ENCODE data around the gene WDR73. TPM values are rescaled to one million over a fixed set of nuclear protein-coding genes. Genes with fewer than 3 reads are reported as not detected.

WDR73 gene
- polyA plus RNA-seq, 1 of the 3 experiments (the other 2 are of a cell fraction) = 32.9 TPM

GRCh38 chr15:84703808-84704207, 49.7 kb upstream of the WDR73 start:
- H3K4me1 ChIP-seq (ENCODE audit: control insufficient read depth in 1 of 2, insufficient read depth in 2 of 2, low read depth in 1 of 2, low read length in 1 of 2) = no peaks in the 10 kb centered on the region; a peak in 1 of 4 replicates
- peaks cover 99% of the 10 kb centered on the region for H4K20me1 ChIP-seq (ENCODE audit: insufficient read depth)
- no peak overlapping the region for H3K27ac ChIP-seq (ENCODE audit: low read depth in 2 of 2, low read length in 1 of 2)
- no peak for TF ChIP-seq USF1 (IDR thresholded peaks at IDR 0.05; ENCODE audit: borderline replicate concordance, low read depth)
- TF ChIP-seq GABPA (IDR thresholded peaks at IDR 0.05; ENCODE audit: low read depth) = no peak
- TF ChIP-seq SIN3A (IDR thresholded peaks at IDR 0.05; ENCODE audit: borderline replicate concordance, low read depth, low read length) = no peak
- TF ChIP-seq MEF2A (IDR thresholded peaks at IDR 0.05; ENCODE audit: borderline replicate concordance, low read depth) = no peak
- TF ChIP-seq REST (IDR thresholded peaks at IDR 0.05; ENCODE audit: low read depth, low read length) = no peak
- no peak for TF ChIP-seq RFX5 (IDR thresholded peaks at IDR 0.05; ENCODE audit: low read length)
- no peak for TF ChIP-seq JUND (IDR thresholded peaks at IDR 0.05)
- no peak for TF ChIP-seq TAF1 (IDR thresholded peaks at IDR 0.05; ENCODE audit: borderline replicate concordance, low read depth, low read length)
- no peak for TF ChIP-seq MAX (IDR thresholded peaks at IDR 0.05; ENCODE audit: low read depth)
- TF ChIP-seq FOXJ3 (CRISPR knock-in tag; IDR thresholded peaks at IDR 0.05) = no peak
- no peak for TF ChIP-seq NRF1 (IDR thresholded peaks at IDR 0.05; ENCODE audit: low read depth, low read length)
- no peak for TF ChIP-seq FOXM1 (IDR thresholded peaks at IDR 0.05; ENCODE audit: low read depth)
- no peak for TF ChIP-seq EZH2phosphoT487 (IDR thresholded peaks at IDR 0.05; ENCODE audit: borderline replicate concordance, low read depth)
- TF ChIP-seq YY1 (IDR thresholded peaks at IDR 0.05; ENCODE audit: low read depth) = no peak
- ChIA-PET CTCF (interaction anchor here (1.3 kb wide), 1 partner anchor 46 kb away, joined by 3 read pairs; the partner anchor contains the start of gene NMB), POLR2A (no interaction called here)
- H2AFZ ChIP-seq (ENCODE audit: low read depth) = no peak overlapping the region
- no peaks in the 10 kb centered on the region for H3K9me2 ChIP-seq
- WGBS (ENCODE audit: low lambda C conversion rate) = 92% methylated on average over 5 of the region's 5 CpGs
- H3K4me2 ChIP-seq = no peak overlapping the region
- DNase-seq = no peak
- H3K27me3 ChIP-seq (ENCODE audit: insufficient read depth) = no peaks in the 10 kb centered on the region
- peaks cover 2 to 17% of the 10 kb centered on the region in 2 experiments for H3K36me3 ChIP-seq (replicated peaks in 1 of 2; ENCODE audit: control insufficient read depth in 1 of 2, insufficient read depth in 2 of 2, low read length in 1 of 2)
- H3K79me2 ChIP-seq (ENCODE audit: insufficient read depth) = peaks cover 100% of the 10 kb centered on the region
- peaks cover 8% of the 10 kb centered on the region for H3F3A ChIP-seq (replicated peaks; ENCODE audit: insufficient read depth)
- H3K9ac ChIP-seq = no peak overlapping the region
- H3K4me3 ChIP-seq (ENCODE audit: low read depth in 2 of 2, low read length in 1 of 2) = no peak overlapping the region
- no peaks in the 10 kb centered on the region for H3K9me3 ChIP-seq

Measured in SK-N-SH (cell line).